ENCODE results near the gene DPP10. TPM values are rescaled to one million over a fixed set of nuclear protein-coding genes. Genes with fewer than 3 reads are reported as not detected.

The DPP10 gene
- total RNA-seq, 1 experiment from 2014 or later: not detected

DNA sequence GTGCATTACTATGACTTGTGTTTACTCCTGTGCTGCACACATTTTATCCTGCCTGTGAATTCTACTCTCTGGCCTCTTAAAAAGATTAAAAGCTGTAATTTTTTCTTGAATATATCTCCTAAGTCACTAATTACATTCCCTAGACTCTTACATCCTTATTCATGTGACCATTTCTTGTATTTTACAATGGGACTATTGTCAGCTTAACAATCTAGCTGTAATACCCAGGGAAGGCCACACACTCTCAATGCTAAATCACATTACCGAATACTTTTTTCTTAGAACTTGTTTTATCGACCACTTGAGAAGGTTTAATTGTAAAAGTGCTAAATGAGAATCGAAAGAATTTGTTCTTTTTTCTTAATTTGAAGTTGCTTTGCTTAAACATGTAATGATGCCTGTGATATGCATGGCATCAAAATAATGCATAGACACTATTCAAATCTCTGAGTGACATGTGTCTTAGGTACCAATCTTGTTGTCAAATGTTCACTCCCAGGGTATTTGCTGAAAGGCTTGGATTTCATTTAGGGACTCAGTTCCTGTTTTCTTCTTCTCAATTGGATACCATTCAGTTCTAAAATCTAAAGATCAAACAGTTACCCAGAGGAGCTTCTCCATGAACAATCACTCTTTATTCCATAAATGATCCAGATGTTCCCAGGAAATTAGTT is 498.5 kb downstream of the DPP10 start:
- Mint-ChIP-seq H3K27ac (ENCODE audit: low read depth, unreplicated experiment) (no peak overlapping the region), H3K36me3 (ENCODE audit: insufficient read depth, unreplicated experiment) (no peaks in the 10 kb centered on the region), H3K27me3 (ENCODE audit: insufficient read depth, unreplicated experiment) (no peaks in the 10 kb centered on the region), H3K4me3 (ENCODE audit: unreplicated experiment) (no peak overlapping the region), H3K4me1 (ENCODE audit: insufficient read depth, unreplicated experiment) (no peaks in the 10 kb centered on the region), H3K9me3 (ENCODE audit: unreplicated experiment) (peaks cover 8% of the 10 kb centered on the region)
- ChIA-PET CTCF (interaction anchor here (0.5 kb wide), 1 partner anchor 490 kb away, joined by 4 read pairs; no protein-coding TSS in a partner anchor), POLR2A (interaction anchor here (1.2 kb wide), 1 partner anchor 49 kb away, joined by 3 read pairs; no protein-coding TSS in a partner anchor)
- intact Hi-C loops (cut with micrococcal nuclease): no loop called here
- TF ChIP-seq, protein P1, sequence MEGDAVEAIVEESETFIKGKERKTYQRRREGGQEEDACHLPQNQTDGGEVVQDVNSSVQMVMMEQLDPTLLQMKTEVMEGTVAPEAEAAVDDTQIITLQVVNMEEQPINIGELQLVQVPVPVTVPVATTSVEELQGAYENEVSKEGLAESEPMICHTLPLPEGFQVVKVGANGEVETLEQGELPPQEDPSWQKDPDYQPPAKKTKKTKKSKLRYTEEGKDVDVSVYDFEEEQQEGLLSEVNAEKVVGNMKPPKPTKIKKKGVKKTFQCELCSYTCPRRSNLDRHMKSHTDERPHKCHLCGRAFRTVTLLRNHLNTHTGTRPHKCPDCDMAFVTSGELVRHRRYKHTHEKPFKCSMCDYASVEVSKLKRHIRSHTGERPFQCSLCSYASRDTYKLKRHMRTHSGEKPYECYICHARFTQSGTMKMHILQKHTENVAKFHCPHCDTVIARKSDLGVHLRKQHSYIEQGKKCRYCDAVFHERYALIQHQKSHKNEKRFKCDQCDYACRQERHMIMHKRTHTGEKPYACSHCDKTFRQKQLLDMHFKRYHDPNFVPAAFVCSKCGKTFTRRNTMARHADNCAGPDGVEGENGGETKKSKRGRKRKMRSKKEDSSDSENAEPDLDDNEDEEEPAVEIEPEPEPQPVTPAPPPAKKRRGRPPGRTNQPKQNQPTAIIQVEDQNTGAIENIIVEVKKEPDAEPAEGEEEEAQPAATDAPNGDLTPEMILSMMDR (IDR thresholded peaks at IDR 0.05; ENCODE audit: unreplicated experiment): no peak
- BruUV-seq (replicated peaks): no TSS peak
- DNase-seq (ENCODE audit: unreplicated experiment): no peak

DNA sequence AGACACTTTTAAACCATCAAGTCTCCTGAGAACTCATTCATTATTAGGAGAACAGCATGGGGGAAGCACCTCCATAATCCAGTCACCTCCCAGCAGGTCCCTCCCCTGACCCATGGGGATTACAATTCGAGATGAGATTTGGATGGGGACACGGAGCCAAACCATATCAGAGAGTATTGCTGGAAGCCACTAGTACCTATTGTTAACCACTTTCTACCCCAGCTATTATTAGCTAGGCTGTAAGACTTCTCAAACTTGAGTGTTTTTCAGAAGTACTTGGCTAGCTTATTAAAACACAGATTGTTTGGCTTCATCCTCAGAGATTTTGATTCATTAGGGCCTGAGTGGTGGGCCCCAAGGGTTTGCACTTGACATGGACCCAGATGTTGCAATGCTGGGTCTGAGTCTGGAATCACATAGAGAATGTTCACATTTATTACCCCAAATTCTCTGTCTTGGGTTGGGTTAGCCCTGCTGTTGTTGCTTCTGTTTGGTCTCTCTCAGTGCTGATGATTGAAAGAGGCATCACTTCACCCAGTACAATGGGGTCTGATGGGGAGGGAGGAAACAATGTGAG is 506.9 kb downstream of the DPP10 start:
- no peaks in the 10 kb centered on the region for H3K9me3 Mint-ChIP-seq (ENCODE audit: unreplicated experiment)
- no peak overlapping the region for H3K4me3 Mint-ChIP-seq (ENCODE audit: unreplicated experiment)
- H3K36me3 Mint-ChIP-seq (ENCODE audit: insufficient read depth, unreplicated experiment): no peaks in the 10 kb centered on the region
- no peak for DNase-seq (ENCODE audit: unreplicated experiment)
- no peak overlapping the region for H3K27ac Mint-ChIP-seq (ENCODE audit: low read depth, unreplicated experiment)
- intact Hi-C loops (cut with micrococcal nuclease): no loop called here
- no TSS peak for BruUV-seq (replicated peaks)
- H3K27me3 Mint-ChIP-seq (ENCODE audit: insufficient read depth, unreplicated experiment): peaks cover 10% of the 10 kb centered on the region
- ChIA-PET POLR2A (no interaction called here), CTCF (no interaction called here)
- TF ChIP-seq, protein P1 (IDR thresholded peaks at IDR 0.05; ENCODE audit: unreplicated experiment): no peak
- H3K4me1 Mint-ChIP-seq (ENCODE audit: insufficient read depth, unreplicated experiment): no peaks in the 10 kb centered on the region

DNA sequence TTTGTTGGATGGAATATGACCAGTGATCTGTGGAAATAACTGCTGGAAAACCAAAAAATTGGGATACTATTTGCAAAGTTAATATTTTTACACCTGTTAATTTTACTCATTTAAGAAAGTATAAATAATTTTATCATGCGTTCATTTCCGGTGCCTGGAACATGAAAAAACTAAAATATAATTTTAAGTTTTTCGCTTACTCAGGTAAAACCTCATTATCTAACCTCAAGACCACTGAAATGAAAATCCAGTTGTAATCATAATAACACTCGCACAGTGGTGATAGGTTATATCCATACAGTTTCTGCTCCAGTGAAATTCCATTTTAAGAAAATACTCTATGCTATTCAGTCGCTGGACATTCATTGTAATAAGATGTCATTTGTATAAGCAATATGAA is 517.9 kb downstream of the DPP10 start:
- TF ChIP-seq, protein P1 (IDR thresholded peaks at IDR 0.05; ENCODE audit: unreplicated experiment): no peak
- Mint-ChIP-seq H3K27ac (ENCODE audit: low read depth, unreplicated experiment) (no peak overlapping the region), H3K4me1 (ENCODE audit: insufficient read depth, unreplicated experiment) (no peaks in the 10 kb centered on the region), H3K27me3 (ENCODE audit: insufficient read depth, unreplicated experiment) (no peaks in the 10 kb centered on the region), H3K4me3 (ENCODE audit: unreplicated experiment) (no peak overlapping the region), H3K9me3 (ENCODE audit: unreplicated experiment) (peaks cover 16% of the 10 kb centered on the region), H3K36me3 (ENCODE audit: insufficient read depth, unreplicated experiment) (no peaks in the 10 kb centered on the region)
- intact Hi-C loops (cut with micrococcal nuclease): no loop called here
- no peak for DNase-seq (ENCODE audit: unreplicated experiment)
- BruUV-seq (replicated peaks): no TSS peak
- ChIA-PET CTCF (interaction anchor here (0.8 kb wide), 1 partner anchor 21 kb away, joined by 3 read pairs; no protein-coding TSS in a partner anchor), POLR2A (no interaction called here)

DNA sequence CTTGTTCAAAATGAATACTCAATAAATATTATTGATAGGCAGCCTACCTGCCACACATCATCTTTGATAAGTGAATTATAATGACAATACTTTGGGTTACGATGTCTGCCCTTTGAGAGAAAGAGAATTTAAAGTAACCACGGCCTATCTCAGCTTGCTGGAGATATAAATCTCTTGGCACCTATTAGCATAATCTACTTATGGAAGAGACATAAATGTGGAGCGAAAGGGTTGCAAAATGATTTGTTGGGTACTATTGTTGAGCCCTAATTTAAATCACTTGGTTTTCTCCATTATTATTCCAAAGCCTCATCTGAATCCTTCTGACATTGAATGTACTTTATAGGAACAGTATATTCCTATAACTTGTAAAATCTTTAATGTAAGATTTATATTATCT is 520.1 kb downstream of the DPP10 start:
- intact Hi-C loops (cut with micrococcal nuclease): no loop called here

More for the DNA sequence above, 520.1 kb downstream of the DPP10 start:
- Mint-ChIP-seq H3K36me3 (ENCODE audit: insufficient read depth, unreplicated experiment) (no peaks in the 10 kb centered on the region), H3K4me1 (ENCODE audit: insufficient read depth, unreplicated experiment) (no peaks in the 10 kb centered on the region), H3K4me3 (ENCODE audit: unreplicated experiment) (no peak overlapping the region), H3K27ac (ENCODE audit: low read depth, unreplicated experiment) (no peak overlapping the region), H3K9me3 (ENCODE audit: unreplicated experiment) (peaks cover 14% of the 10 kb centered on the region), H3K27me3 (ENCODE audit: insufficient read depth, unreplicated experiment) (no peaks in the 10 kb centered on the region)
- ChIA-PET POLR2A (no interaction called here), CTCF (no interaction called here)
- DNase-seq (ENCODE audit: unreplicated experiment): no peak
- TF ChIP-seq, protein P1 (IDR thresholded peaks at IDR 0.05; ENCODE audit: unreplicated experiment): no peak
- no TSS peak for BruUV-seq (replicated peaks)

Measured in MCF 10A (cell line).